Endodermal cell (in vitro differentiated cells): ENCODE data around the gene PI16. TPM values are rescaled to one million over a fixed set of nuclear protein-coding genes. Genes with fewer than 3 reads are reported as not detected.

Experiments used
- DNase-seq: peaks from one replicate; pipeline ENCODE4 v3.0.0-alpha.2; 2017
- H3K27ac ChIP-seq: 2 replicates; pipeline ENCODE4 v1.5.1; 2013; ENCODE audit warnings: mild to moderate bottlenecking, low read depth, low read length, moderate library complexity
- H3K27me3 ChIP-seq: 2 replicates; pipeline ENCODE4 v1.6.1; 2013; ENCODE audit warnings: mild to moderate bottlenecking, low read length, moderate library complexity; ENCODE audit not compliant: insufficient read depth, control insufficient read depth, poor library complexity, severe bottlenecking
- H3K36me3 ChIP-seq: 2 replicates; pipeline ENCODE4 v1.7.0; 2013; ENCODE audit warnings: mild to moderate bottlenecking, low read length, moderate library complexity; ENCODE audit not compliant: control insufficient read depth, insufficient read depth
- H3K4me1 ChIP-seq: one replicate; pipeline ENCODE4 v1.7.0; 2013; ENCODE audit warnings: low read length; ENCODE audit not compliant: control insufficient read depth, insufficient read depth
- H3K4me3 ChIP-seq: 2 replicates; pipeline ENCODE4 v1.5.1; 2013; ENCODE audit warnings: mild to moderate bottlenecking, low read length, moderate library complexity
- H3K9ac ChIP-seq: 2 replicates; pipeline ENCODE4 v1.6.1; 2013; ENCODE audit warnings: mild to moderate bottlenecking, low read length, moderate library complexity; ENCODE audit not compliant: poor library complexity, severe bottlenecking; ENCODE audit errors: extremely low read depth
- H3K9me3 ChIP-seq: 2 replicates; pipeline ENCODE4 v1.6.1; 2013; ENCODE audit warnings: mild to moderate bottlenecking, low read length, moderate library complexity; ENCODE audit not compliant: control insufficient read depth
- H3K27ac Mint-ChIP-seq: 2 replicates; pipeline ENCODE4 v1.8.0; 2020; ENCODE audit warnings: mixed read lengths
- H3K27me3 Mint-ChIP-seq: 2 replicates; pipeline ENCODE4 v1.8.0; 2021; ENCODE audit warnings: mild to moderate bottlenecking, mixed read lengths; ENCODE audit not compliant: insufficient read depth
- H3K36me3 Mint-ChIP-seq: 2 replicates; pipeline ENCODE4 v1.8.0; 2020; ENCODE audit warnings: low read depth, mixed read lengths
- H3K4me1 Mint-ChIP-seq: 2 replicates; pipeline ENCODE4 v1.8.0; 2020; ENCODE audit warnings: mixed read lengths
- H3K4me3 Mint-ChIP-seq: 2 replicates; pipeline ENCODE4 v1.8.0; 2020; ENCODE audit warnings: mild to moderate bottlenecking, moderate library complexity, mixed read lengths
- H3K9me3 Mint-ChIP-seq: 2 replicates; pipeline ENCODE4 v1.8.0; 2020; ENCODE audit warnings: mild to moderate bottlenecking, mixed read lengths
- CTCF ChIP-seq: fragments of 200-600 bp; sonication (generic); conservative IDR thresholded peaks from 2 replicates; pipeline ENCODE4 v1.5.0; 2021; ENCODE audit warnings: antibody characterized with exemption, mild to moderate bottlenecking
- WGBS, 2 experiments: methylation state at CpG; one replicate each; pipeline versions ENCODE4 v1.1.5 to v1.1.7; 2013; ENCODE audit warnings: missing lambda C conversion rate in 2 of 2, mixed read lengths in 1 of 2; ENCODE audit not compliant: insufficient coverage in 1 of 2, insufficient read length in 1 of 2; 5-methylcytosine and 5-hydroxymethylcytosine counted together
- total RNA-seq, 2 donors: library from RNA; stranded (reverse); fragmentation: NEBNext Ultra II Directional in 1 of 2; extraction: Animal tissue kit (Norgen Biotek cat#: 25700) in 1 of 2; gene quantifications; 2 replicates in 1 of 2; 3 replicates in 1 of 2; pipeline ENCODE4 v1.2.1, GENCODE V29; 2021

The PI16 gene
- total RNA-seq, 2 donors from 2014 or later = not detected

- peaks cover 26% of the 10 kb centered on the region for H3K36me3 Mint-ChIP-seq
- no peak for DNase-seq
These were observed 9.1 kb downstream of the PI16 start for GRCh38 chr6:36963451-36964290.

GRCh38 chr6:36964349-36964748 lies 9.8 kb downstream of the PI16 start:
- Histone ChIP-seq H3K9ac (no peak overlapping the region), H3K27ac (no peak overlapping the region), H3K4me1 (no peaks in the 10 kb centered on the region), H3K9me3 (no peaks in the 10 kb centered on the region), H3K4me3 (no peak overlapping the region), H3K36me3 (peaks cover 29% of the 10 kb centered on the region), H3K27me3 (no peaks in the 10 kb centered on the region)
- Mint-ChIP-seq H3K27me3 (peaks cover 1% of the 10 kb centered on the region), H3K4me3 (no peak overlapping the region), H3K36me3 (peaks cover 30% of the 10 kb centered on the region), H3K4me1 (peaks cover 6% of the 10 kb centered on the region), H3K27ac (peak overlapping the region; percentile 64), H3K9me3 (no peaks in the 10 kb centered on the region)
- 86% methylated on average over 6 of the region's 6 CpGs; no CpG with 5 or more reads in 1 of the 2 experiments for WGBS, 2 experiments
- TF ChIP-seq CTCF = no peak
- no peak for DNase-seq

More at GRCh38 chr6:36963451-36964290, 9.1 kb downstream of the PI16 start:
- Histone ChIP-seq H3K36me3 (peaks cover 23% of the 10 kb centered on the region), H3K27ac (no peak overlapping the region), H3K4me1 (no peaks in the 10 kb centered on the region), H3K9ac (no peak overlapping the region), H3K27me3 (no peaks in the 10 kb centered on the region), H3K9me3 (no peaks in the 10 kb centered on the region), H3K4me3 (no peak overlapping the region)
- H3K4me1 Mint-ChIP-seq = peaks cover 6% of the 10 kb centered on the region
- H3K27me3 Mint-ChIP-seq = peaks cover 1% of the 10 kb centered on the region
- no peak overlapping the region for H3K27ac Mint-ChIP-seq
- H3K9me3 Mint-ChIP-seq = no peaks in the 10 kb centered on the region
- H3K4me3 Mint-ChIP-seq = no peak overlapping the region
- TF ChIP-seq CTCF = no peak
- 85% methylated on average over 10 to 11 of the region's 11 CpGs for WGBS, 2 experiments

- Mint-ChIP-seq H3K4me3 (no peak overlapping the region), H3K27me3 (peaks cover 1% of the 10 kb centered on the region), H3K27ac (peak overlapping the region; percentile 64), H3K36me3 (peaks cover 35% of the 10 kb centered on the region), H3K4me1 (peaks cover 6% of the 10 kb centered on the region), H3K9me3 (no peaks in the 10 kb centered on the region)
- Histone ChIP-seq H3K9ac (no peak overlapping the region), H3K9me3 (no peaks in the 10 kb centered on the region), H3K4me1 (no peaks in the 10 kb centered on the region), H3K27me3 (no peaks in the 10 kb centered on the region), H3K36me3 (peaks cover 35% of the 10 kb centered on the region), H3K27ac (no peak overlapping the region), H3K4me3 (no peak overlapping the region)
- no peak for DNase-seq
- TF ChIP-seq CTCF = no peak
- 86 to 92% methylated on average over 2 to 4 of the region's 4 CpGs for WGBS, 2 experiments
These were observed 10.4 kb downstream of the PI16 start for GRCh38 chr6:36964908-36965307.
